H1 (cell line): ENCODE measurements around the gene SLC9C1.

Experiments used
- CEBPB ChIP-seq: IDR thresholded peaks from 2 replicates; pipeline ENCODE4 v1.6.1; 2012; ENCODE audit warnings: low read depth, low read length
- CREB1 ChIP-seq: IDR thresholded peaks from 2 replicates; pipeline ENCODE4 v1.6.1; 2012; ENCODE audit warnings: inconsistent platforms
- CTCF ChIP-seq, 3 experiments: IDR thresholded peaks; 1 replicate in 2 of 3; 2 replicates in 1 of 3; pipeline versions ENCODE4 v1.5.1 to v1.6.1; 2011; ENCODE audit warnings: low read length in 3 of 3, mild to moderate bottlenecking in 3 of 3, inconsistent platforms in 2 of 3, low read depth in 1 of 3, moderate library complexity in 1 of 3; ENCODE audit not compliant: insufficient read depth in 1 of 3; ENCODE audit errors: control extremely low read depth in 1 of 3
- EZH2 ChIP-seq: fragments of 200-600 bp; sonication (generic); IDR thresholded peaks from 2 replicates; pipeline ENCODE4 v1.7.1; 2012; ENCODE audit warnings: low read depth, mild to moderate bottlenecking, moderate library complexity, low read length, inconsistent platforms; ENCODE audit not compliant: severe bottlenecking
- FOSL1 ChIP-seq: IDR thresholded peaks from 2 replicates; pipeline ENCODE4 v1.6.1; 2011; ENCODE audit warnings: mild to moderate bottlenecking, low read depth, low read length, moderate library complexity; ENCODE audit not compliant: insufficient read depth
- KDM1A ChIP-seq: fragments of 200-600, 300-600 bp; sonication (generic); IDR thresholded peaks from 2 replicates; pipeline ENCODE4 v1.7.1; 2016; ENCODE audit warnings: mild to moderate bottlenecking, low read length, borderline replicate concordance
- POLR2A ChIP-seq, 2 experiments: IDR thresholded peaks; 1 replicate in 1 of 2; 2 replicates in 1 of 2; pipeline ENCODE4 v1.6.1; 2011; ENCODE audit warnings: low read depth in 2 of 2, low read length in 2 of 2, mild to moderate bottlenecking in 2 of 2; ENCODE audit errors: control extremely low read depth in 1 of 2
- POLR2AphosphoS5 ChIP-seq: IDR thresholded peaks from 2 replicates; pipeline ENCODE4 v1.6.1; 2011; ENCODE audit warnings: low read depth, low read length
- SIN3A ChIP-seq, 2 experiments: IDR thresholded peaks in 1 of 2; conservative IDR thresholded peaks in 1 of 2; 2 replicates each; pipeline ENCODE4 v1.6.1; 2011 to 2012; ENCODE audit warnings: low read length in 2 of 2, improper control_type of control experiment in 1 of 2, low read depth in 1 of 2, mild to moderate bottlenecking in 1 of 2
- SP1 ChIP-seq: IDR thresholded peaks from 2 replicates; pipeline ENCODE4 v1.6.1; 2011; ENCODE audit warnings: low read depth, low read length
- SRF ChIP-seq: IDR thresholded peaks from 2 replicates; pipeline ENCODE4 v1.6.1; 2011; ENCODE audit warnings: mild to moderate bottlenecking, low read depth, low read length, moderate library complexity

- TF ChIP-seq KDM1A (no peak), CTCF (IDR thresholded peaks at IDR 0.05; ENCODE audit: control extremely low read depth in 1 of 3, insufficient read depth in 1 of 3, low read depth in 1 of 3, low read length in 3 of 3) (no peak), SIN3A (conservative IDR thresholded peaks at IDR 0.05 in 1 of 2, IDR thresholded peaks at IDR 0.05 in 1 of 2; ENCODE audit: low read depth in 1 of 2, low read length in 2 of 2) (no peak), POLR2AphosphoS5 (no peak), CREB1 (no peak), SP1 (no peak), CEBPB (no peak), EZH2 (no peak), SRF (no peak), POLR2A (IDR thresholded peaks at IDR 0.05; ENCODE audit: control extremely low read depth in 1 of 2, low read depth in 2 of 2, low read length in 2 of 2) (no peak), FOSL1 (no peak)
Measured at GRCh38 chr3:112122870-112123269, 171.1 kb downstream of the SLC9C1 start.
